ENCODE data around the gene TBC1D1.

GRCh38 chr4:38137080-38137479, 246.2 kb downstream of the TBC1D1 start:
- TF ChIP-seq CTCF (IDR thresholded peaks at IDR 0.05) = no peak
- no peak for TF ChIP-seq POLR2A (IDR thresholded peaks at IDR 0.05)
- TF ChIP-seq POLR2AphosphoS5 (IDR thresholded peaks at IDR 0.05) = no peak
- TF ChIP-seq EP300 (IDR thresholded peaks at IDR 0.05; ENCODE audit: low read depth) = no peak

Data from transverse colon (tissue), 4 donors.